HG03045 (cell line): Measurements from ENCODE around the gene PHF1.
"Not testable (repeated sequence)": the region's sequence is repeated elsewhere in the genome, so short reads cannot be mapped to it uniquely, and the experiment has no call there.

Source experiments
- ATAC-seq: cut with Tn5 transposase; IDR thresholded peaks from one replicate; pipeline ENCODE4 v1.9.1; 2021; ENCODE audit warnings: mild to moderate bottlenecking, moderate library complexity; ENCODE audit not compliant: unreplicated experiment

PHF1 gene

DNA sequence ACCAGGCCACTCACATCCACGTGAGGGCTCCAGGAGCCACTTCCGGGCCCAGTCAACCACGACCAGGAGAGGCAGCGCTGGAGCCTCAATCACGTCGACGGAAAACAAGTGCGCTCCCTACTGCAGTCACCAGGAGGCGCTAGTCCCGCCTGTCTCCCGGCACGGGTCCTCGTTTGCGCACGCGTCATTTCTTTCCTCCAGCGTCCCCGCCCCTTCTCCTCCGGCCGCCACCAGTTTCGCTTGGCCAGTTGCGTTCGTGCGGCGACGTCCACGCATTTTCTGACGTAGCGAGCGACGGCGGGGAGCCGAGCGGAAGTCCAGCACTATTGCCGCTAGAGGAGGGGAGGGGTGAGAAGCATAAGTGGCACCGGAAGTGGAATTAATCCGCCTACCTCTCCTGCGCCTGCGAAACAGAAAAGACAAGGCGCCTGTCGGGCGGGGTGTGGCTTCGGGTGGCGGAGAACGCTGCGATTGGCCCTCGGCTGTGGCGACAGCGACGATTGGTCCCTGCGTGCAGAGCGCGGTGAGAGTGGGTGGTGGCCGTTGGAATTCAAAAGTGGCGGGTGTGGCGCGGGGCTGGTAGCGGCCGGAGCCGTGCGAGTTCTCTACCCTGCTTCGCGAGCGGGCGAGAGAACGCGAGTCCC, 19.4 kb upstream of the PHF1 start, which contains the start of gene KIFC1:
Gene KIFC1 (plus strand): TSS at position 546 of the 644 bp plus-strand sequence. CDS start 163 bp downstream, outside the sequence.
- ATAC-seq, result peak; percentile 90

DNA sequence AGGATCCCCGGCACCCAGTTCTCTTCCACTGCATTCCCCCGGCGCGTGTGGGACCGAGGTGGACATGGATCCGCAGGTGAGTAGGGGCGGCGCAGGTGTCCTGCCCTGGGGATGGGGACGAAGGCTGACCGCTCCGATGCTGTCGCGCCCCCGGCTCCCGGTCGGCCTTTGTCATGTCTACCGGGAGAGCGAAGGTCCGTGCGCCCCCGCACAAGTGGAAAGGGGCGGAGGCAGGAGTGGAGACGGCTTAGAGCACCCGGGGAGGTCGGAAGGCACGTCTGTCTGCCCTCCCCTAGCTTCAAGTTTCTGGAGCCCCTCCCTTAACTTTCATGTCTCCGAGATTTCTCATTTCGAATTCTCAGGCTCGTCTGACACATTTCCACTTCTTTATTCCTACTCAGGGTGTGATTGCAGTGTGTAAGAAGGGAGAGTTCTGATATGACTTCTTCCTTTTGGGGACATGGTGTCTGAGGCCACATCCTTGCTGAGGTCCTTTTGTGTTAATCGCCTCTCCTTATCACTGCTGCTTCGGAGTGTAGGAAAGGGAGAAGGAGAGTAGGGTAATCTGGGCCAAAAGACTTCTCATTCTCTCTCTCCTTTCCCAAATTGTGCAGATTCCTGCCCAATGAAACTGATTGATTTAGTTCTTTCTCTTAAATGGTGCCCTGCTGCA, 18.8 kb upstream of the PHF1 start:
- ATAC-seq, result peak; percentile 20

DNA sequence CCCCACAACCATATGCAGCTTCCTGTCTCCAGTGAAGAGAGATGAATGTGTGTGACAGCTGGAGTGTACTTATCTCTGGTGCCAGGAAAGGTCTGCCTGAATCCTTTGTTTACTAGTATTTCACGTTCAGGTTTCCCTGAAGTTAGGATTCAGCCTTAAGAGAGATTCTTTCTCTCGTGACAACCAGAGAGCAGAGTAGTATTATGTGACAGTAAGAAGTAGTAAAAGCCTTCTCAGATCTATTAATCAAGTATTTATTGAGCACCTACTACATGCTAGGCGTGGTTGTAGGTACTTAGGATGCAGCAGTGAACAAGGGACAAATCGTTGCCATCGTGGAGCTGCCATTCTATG, 18.2 kb upstream of the PHF1 start:
- no peak for ATAC-seq

DNA sequence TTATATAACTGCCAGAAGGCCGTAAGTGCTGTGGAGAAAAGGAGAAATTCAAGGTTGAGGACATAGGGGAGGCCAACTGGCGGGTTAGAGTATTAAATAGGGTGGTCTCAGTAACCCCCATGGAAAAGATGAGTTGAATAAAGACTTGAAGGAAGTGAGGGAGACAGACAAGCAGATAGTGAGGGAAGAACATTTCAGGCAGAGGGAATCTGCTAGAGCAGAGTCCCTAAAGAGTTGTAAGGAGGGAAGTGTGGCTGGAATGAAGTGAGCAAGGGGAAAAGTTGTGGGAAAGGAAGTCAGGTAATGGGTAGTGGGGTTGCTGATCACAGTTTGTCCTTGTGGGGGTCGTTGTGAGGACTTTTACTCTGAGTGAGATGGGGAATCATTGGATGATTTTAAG, 17.8 kb upstream of the PHF1 start:
- ATAC-seq, result no peak

DNA sequence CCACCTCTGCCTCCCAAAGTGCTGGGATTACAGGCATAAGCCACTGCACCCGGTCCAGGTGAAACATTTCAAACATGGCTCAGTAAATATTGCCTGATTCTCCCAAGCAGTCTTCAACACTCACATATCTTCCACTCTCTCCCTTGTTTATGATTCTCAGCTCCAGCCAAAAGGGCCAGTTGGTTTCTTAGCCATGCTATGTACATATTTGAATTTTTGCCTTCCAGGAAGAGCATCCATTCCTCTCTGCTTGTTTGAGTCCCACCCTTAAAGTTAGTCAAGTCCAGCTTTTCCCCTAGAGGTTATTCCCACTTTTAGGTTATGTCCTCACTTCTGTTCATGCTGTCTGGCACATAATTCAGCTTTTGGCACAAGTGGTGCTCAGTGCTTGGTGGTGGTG, 13.3 kb upstream of the PHF1 start:
- no peak for ATAC-seq

DNA sequence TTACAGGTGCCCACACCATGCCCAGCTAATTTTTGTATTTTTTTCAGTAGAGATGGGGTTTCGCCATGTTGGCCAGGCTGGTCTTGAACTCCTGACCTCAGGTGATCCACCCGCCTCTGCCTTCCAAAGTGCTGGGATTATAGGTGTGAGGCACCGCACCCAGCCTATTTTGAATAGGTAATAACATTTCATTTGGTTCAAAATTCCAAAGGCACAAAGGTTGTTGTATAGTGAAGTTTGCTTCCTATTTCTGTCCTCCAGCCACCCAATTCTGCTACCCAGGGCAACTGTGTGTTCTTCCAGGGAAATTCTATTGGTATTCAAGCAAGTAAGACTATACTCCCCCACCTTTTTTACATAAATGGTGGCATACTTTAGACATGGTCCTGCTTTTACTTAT, 12.2 kb upstream of the PHF1 start:
- not testable (repeated sequence) for ATAC-seq

DNA sequence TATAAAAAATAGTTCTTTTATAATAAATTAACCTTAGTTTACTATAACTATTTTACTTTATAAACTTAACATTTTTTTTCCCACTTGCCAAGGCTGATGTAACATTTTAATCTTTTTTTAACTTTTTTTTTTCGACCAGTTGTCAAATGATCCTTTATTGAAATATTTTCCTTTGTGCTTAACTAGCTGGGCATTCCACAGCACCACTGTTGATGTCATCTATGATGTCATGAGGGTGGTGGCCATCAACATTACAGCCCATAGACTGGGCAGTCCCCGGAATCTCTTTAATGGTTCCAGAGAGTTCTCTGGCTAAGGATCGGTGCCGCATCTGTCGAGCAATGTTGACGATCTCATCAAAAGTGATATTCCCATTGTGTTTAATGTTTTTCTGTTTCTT, 10.9 kb upstream of the PHF1 start:
- not testable (repeated sequence) for ATAC-seq

DNA sequence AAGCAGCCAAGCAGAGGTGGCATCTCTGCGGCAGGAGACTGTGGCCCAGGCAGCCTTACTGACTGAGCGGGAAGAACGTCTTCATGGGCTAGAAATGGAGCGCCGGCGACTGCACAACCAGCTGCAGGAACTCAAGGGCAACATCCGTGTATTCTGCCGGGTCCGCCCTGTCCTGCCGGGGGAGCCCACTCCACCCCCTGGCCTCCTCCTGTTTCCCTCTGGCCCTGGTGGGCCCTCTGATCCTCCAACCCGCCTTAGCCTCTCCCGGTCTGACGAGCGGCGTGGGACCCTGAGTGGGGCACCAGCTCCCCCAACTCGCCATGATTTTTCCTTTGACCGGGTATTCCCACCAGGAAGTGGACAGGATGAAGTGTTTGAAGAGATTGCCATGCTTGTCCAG, 5.9 kb upstream of the PHF1 start:
- ATAC-seq, result no peak

DNA sequence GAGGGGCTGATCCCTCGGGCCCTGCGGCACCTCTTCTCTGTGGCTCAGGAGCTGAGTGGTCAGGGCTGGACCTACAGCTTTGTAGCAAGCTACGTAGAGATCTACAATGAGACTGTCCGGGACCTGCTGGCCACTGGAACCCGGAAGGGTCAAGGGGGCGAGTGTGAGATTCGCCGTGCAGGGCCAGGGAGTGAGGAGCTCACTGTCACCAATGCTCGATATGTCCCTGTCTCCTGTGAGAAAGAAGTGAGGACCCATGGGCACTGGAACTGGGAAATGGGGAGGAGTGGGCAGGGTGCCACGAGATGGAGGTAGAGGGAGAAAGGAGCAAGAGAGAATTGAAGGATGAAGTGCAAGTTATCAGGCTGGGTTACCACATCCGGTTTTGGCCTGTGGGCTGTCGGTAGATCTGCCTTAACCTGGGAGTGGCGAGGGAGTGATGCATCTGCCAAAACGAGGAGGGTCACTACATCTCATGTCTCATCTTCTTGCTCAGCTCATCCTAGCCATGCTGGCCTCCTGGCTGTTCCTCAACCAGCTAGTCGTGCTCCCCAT, 5.4 kb upstream of the PHF1 start:
- no peak for ATAC-seq

DNA sequence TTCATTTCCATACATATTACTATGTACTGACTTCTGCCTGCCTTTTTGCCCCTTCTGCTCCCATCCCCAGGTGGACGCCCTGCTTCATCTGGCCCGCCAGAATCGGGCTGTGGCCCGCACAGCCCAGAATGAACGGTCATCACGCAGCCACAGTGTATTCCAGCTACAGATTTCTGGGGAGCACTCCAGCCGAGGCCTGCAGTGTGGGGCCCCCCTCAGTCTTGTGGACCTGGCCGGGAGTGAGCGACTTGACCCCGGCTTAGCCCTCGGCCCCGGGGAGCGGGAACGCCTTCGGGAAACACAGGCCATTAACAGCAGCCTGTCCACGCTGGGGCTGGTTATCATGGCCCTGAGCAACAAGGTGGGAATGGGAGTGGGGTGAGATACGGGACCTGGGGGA, 4.7 kb upstream of the PHF1 start:
- ATAC-seq, result no peak

DNA sequence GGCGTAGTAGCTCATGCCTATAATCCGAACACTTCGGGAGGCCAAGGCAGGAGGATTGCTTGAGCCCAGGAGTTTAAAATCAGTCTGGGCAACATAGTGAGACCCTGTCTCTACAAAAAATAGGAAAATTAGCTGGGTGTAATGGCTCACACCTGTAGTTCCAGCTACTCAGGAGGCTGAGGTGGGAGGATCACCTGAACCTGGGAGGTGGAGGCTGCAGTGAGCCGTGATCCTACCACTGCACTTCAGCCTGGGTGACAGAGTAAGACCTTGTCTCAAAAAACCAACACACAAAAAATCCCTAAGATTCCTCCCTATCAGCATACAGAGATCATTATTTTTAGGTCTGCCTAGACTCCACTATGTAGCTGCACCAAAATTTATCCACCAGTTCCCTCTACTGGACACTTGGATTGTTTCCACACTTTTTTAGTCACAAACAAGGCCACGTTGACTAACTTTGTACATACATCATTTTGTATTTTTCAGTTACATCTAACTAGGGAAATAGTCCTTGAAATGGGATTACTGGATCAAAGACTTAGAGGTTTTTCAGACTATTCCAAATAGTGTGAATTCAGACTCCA, 3.6 kb upstream of the PHF1 start:
- ATAC-seq, result no peak

DNA sequence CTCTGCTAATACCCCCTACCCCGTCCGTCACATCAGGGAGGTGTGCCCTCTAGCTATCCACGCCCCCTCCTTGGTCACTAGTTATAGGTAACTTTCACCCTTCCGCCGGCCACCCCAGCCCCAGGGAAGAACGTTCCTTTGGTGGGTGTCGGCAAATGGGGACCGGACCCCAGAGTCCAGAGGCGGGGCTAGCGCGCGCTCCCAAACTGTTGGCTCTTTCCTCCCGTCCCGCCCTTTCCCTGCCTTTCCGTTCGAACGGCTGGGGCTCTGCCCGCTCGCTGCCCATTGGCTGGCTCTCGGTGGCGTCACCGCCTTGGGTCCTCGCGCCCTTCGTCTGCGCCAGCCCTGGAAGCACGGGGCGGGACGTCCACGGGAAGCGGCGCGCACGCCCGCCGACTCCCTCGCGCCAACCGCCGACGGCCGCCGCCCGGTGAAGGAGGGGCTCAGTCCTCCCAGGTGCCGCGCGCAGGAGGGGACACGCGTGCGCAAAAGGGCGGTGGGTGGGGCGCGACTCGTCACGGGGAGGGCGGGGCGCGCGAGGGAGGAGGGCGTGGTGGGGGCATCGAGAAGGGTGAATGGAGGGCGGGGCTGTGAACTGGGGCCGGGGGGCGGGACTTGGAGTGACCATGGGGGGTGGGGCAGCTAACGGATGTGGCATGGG, 634 bp upstream of the PHF1 start:
- peak; percentile 83 for ATAC-seq

DNA sequence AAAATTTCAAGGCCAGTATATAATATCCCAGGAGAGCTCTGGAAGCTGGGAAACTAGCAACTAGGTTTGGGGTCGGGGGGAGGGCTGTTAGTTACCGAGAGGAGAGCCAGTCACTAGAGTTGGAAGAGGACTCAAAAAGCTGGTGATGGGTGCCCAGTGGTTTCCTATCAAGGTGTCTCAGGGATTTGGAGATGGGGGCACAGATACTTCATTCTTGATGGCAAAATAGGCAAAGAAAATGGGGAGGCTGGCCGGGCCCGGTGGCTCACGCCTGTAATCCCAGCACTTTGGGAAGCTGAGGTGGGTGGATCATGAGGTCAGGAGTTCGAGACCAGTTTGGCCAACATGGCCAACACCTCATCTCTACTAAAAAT, 805 bp downstream of the PHF1 start:
- ATAC-seq, result no peak

DNA sequence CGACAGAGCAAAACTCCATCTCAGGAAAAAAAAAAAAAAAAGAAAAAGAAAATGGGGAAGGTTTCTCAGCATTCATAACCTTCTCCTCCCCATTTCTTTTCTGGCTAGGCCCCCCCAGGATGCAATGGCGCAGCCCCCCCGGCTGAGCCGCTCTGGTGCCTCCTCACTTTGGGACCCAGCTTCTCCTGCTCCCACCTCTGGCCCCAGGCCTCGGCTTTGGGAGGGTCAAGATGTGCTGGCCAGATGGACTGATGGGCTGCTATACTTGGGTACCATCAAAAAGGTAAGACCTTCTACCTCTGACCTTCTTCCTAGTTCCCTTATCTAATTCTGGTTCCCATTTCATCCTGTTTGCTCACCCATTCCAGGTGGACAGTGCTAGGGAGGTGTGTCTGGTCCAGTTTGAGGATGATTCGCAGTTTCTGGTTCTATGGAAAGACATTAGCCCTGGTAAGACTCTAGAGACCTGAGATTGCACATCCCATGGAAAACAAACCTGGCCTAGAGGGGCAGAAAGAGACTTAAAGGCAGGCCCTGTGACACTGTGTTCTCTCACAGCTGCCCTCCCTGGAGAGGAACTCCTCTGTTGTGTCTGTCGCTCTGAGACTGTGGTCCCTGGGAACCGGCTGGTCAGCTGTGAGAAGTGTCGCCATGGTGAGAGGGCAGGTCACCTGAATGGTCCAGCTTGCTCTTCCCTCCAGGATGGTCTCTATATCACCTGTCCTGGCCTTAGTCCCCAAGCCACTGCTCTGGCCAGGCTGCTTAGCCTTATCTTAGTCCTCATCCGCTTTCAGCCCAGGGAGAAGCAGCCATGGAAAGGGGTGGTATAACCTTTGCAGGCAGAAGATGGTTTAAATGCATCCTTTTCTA, 1.6 kb downstream of the PHF1 start:
- ATAC-seq, result no peak

DNA sequence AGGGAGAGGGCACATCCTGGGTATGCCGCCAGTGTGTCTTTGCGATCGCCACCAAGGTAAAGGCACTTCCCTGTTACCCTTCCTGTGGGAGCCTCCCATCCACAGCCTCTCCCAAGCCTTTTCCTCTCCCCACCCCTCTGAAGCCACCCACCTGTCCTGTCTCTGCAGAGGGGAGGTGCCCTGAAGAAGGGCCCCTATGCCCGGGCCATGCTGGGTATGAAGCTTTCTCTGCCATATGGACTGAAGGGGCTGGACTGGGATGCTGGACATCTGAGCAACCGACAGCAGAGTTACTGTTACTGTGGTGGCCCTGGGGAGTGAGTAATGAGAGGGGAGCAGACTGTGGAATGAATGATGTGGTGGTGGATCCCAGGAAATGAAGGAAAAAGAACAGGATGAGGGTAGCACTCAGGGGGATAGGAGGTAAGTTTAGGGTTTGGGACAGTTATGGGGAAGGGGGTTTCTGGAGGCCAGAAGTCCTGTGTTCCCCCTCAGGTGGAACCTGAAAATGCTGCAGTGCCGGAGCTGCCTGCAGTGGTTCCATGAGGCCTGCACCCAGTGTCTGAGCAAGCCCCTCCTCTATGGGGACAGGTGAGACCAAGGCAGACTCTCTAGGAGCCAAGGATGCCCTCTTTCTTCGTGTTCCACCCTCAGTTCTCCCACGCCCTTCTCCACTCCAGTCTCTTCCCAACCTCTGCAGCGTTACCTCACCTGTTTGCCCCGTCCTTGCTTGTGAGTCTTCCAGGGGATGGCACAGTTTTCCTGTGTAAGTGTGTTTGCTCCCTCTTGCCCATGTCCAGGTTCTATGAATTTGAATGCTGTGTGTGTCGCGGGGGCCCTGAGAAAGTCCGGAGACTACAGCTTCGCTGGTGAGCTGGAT, 2.7 kb downstream of the PHF1 start:
- no peak for ATAC-seq

DNA sequence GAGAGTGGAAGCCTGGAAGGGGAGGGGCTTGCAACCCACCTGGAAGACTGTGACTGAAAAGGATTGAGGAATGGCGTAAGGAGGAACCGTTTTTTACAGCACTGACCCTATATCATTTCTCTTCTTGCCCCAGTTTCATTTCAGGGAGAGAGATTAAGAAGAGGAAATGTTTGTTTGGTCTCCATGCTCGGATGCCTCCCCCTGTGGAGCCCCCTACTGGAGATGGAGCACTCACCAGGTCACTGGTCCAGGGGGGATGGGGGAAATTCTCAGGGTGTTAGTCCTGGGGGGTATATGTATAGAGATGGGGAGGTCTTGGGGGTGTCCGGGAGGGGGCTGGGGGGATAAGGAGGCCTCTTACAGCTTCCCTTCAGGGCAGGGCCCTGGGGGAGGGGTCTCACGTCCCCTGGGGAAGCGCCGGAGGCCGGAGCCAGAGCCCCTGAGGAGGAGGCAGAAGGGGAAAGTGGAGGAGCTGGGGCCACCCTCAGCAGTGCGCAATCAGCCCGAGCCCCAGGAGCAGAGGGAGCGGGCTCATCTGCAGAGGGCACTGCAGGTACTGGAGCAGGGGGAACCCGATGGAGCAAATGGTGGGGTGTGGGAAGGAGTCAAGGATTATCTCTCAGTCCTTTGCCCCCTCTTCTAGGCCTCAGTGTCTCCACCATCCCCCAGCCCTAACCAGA, 3.9 kb downstream of the PHF1 start:
- no peak for ATAC-seq

DNA sequence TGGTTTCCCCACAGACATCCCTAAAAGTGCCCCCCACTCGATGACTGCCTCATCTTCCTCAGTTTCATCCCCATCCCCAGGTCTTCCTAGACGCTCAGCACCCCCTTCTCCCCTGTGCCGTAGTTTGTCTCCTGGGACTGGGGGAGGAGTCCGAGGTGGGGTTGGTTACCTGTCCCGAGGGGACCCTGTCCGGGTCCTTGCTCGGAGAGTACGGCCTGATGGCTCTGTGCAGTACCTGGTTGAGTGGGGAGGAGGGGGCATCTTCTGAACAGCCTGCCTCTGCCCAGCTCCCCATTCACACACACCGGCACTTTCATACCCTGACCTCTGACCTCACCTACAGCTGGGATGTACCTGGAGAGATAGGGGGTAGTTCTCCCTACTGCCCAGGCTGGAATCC, 5.0 kb downstream of the PHF1 start:
- no peak for ATAC-seq

DNA sequence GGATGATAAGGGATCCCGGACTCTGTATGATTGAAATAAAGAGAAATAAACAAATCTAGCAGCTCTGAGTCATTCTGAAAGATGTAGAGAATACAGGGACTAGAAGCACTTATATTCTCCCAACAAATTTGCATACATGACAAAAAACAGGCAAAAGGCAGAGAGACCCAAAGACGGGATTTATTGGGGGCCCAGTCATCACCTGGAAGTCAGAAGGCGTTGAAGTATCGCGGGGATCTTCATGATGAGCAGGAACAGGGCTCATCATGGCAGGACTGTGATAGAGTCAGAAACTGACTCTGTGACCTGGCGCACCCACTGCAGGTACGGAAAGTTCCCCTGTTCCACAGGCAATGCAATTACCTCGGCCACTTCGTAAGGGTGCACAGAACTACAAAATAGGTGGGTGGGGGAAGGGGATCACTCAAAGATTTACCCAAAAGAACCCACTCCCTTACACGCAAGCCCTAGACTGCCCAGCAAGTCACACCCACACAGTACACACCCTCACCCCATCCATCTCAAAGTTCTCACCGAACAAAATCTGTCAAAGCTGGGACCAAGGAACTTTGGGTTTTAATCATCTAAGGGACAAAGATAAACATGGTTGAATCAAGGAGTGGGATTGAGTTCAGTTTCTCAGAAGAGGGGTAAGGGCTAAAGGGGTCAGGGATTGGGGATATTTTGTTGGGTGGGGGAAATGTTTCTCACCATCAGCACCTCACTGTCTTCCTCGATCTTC, 5.7 kb downstream of the PHF1 start:
- no peak for ATAC-seq
